ENCODE measurements around the gene TEX54.
"Not testable (repeated sequence)": the region's sequence is repeated elsewhere in the genome, so short reads cannot be mapped to it uniquely, and the experiment has no call there.

The TEX54 gene

GRCh38 chr11:62830904-62831519 is 1.6 kb downstream of the TEX54 start:
- no peak for DNase-seq

DNA sequence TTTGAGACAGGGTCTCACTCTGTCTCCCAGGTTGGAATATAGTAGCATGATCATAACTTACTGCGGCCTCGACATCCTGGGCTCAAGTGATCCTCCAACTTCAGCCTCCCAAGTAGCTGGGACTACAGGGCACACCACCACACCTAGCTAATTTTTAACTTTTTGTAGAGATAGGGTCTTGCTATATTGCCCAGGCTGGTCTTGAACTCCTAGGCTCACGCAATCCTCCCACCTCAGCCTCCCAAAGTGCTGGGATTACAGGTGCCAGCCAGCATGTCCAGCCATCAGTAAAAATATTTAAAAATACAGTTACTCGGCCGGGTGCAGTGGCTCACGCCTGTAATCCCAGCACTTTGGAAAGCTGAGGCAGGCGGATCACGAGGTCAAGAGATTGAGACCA is 4.5 kb downstream of the TEX54 start:
- DNase-seq: not testable (repeated sequence)

DNA sequence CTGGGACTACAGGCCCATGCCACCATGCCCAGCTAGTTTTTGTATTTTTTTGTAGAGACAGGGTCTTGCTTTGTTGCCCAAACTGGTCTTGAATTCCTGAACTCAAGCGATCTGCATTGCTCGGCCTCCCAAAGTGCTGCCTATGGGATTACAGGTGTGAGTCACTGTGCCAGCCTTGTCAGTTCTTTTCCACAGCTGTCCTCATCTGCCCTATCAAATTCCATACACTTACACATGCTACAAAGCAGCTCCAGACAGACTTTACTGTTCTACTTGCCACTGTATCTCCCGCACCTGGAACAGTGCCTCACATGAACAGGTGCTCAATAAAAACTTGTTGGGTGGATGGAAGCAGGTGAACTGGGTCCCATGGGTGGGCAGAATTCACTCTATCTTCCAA is 9.0 kb downstream of the TEX54 start:
- DNase-seq: no peak

DNA sequence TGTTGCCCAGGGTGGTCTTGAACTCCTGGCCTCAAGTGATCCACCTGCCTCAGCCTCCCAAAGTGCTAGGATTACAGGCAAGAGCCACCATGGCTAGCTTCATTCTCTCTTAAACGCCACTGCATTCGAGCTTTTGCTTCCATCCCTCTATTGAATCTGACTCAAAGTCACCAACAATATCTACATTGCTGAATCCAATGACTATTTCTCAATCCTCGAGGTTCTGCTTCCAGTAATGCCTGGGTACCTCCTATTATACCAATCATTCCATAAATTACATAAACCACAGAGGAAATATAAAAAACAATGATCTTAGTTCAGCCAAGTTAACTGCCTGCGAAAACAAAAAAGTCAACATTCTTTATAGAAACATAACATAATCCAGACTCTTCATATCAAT is 15.5 kb downstream of the TEX54 start:
- DNase-seq: no peak

- no peak for DNase-seq
These were observed 16.1 kb downstream of the TEX54 start for GRCh38 chr11:62816557-62816956.

- DNase-seq: no peak
These were observed 21.0 kb downstream of the TEX54 start for GRCh38 chr11:62811659-62812058.

- DNase-seq: no peak
These were observed 21.9 kb downstream of the TEX54 start for GRCh38 chr11:62810748-62811147.

- DNase-seq: no peak
These were observed 26.0 kb downstream of the TEX54 start for GRCh38 chr11:62806611-62807121.

- DNase-seq: peak; percentile 68
These were observed 26.6 kb downstream of the TEX54 start for GRCh38 chr11:62805961-62806441.

- peak; percentile 98 for DNase-seq
These were observed 27.4 kb downstream of the TEX54 start, which contains the start of gene NXF1 for GRCh38 chr11:62805076-62805892. Gene NXF1, minus strand, starts transcription at chr11:62805440. Its CDS starts 84 bp downstream, at chr11:62805356.

GRCh38 chr11:62804310-62805075 is 28.1 kb downstream of the TEX54 start:
- no peak for DNase-seq

DNA sequence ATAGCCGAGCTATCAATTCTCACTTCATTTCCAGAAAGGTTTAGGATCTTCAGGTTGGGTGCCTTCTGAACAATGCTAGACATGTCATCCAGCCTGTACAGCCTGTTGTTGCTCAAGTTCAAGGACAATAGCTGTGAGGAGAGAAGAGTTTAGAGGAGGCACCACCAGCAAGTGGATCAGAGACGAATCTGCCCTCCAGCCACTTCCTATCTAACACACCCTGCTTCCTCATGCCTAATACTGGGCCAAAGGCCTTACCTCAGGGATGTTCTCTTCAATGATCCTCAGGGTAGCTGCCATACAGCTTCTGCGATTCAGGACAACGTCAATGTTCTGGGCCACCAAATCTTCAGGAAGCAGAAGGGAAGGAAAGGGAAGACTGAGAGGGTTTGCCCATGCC is 31.6 kb downstream of the TEX54 start:
- no peak for DNase-seq

GRCh38 chr11:62799486-62799885 is 33.2 kb downstream of the TEX54 start:
- DNase-seq: no peak

GRCh38 chr11:62796281-62796680 is 36.4 kb downstream of the TEX54 start:
- DNase-seq: no peak

DNA sequence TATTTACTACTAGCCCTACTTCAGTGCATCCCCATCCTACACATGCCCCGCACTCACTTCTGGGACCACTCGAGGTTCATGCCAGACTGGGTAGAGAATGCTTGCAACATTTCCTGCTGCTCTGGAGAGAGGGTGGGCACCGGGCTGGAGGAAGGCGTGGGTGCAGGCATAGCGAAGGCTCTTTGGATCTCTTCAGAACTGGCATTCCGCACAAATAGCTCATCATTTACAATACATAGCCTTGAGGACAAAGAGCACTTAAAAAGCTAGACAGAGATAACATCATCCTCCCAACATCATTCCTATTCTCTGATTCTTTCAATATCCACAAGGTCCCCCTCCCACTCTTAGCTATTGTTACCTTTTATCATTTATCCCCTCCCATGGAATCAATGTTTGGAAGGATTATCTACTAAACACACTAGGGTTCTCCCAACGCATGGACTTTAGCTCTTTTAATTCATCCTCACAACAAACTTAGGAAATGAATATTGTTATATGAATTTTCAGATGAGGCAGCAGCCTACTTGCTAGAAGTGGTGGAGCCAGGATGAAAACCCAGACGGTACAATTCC is 38.4 kb downstream of the TEX54 start:
- DNase-seq: no peak

DNA sequence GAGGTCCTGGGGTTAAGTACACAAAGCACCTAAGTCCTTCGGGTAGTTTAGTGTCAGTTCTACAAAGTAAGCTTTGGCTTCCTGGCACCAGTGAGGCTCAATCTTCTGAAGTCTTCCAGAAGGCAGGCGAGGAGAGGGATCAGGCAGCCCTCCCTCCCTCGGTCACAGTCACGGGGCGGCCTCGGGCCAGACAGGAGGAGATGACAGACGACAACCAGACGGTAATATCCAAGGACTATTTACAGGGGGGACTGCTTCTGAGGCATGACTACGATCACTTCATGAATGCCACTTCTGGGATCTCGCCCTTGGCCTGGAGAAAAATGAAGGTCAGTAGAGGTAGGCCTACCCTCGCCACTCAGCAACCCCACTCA is 40.5 kb downstream of the TEX54 start:
- DNase-seq: no peak

DNA sequence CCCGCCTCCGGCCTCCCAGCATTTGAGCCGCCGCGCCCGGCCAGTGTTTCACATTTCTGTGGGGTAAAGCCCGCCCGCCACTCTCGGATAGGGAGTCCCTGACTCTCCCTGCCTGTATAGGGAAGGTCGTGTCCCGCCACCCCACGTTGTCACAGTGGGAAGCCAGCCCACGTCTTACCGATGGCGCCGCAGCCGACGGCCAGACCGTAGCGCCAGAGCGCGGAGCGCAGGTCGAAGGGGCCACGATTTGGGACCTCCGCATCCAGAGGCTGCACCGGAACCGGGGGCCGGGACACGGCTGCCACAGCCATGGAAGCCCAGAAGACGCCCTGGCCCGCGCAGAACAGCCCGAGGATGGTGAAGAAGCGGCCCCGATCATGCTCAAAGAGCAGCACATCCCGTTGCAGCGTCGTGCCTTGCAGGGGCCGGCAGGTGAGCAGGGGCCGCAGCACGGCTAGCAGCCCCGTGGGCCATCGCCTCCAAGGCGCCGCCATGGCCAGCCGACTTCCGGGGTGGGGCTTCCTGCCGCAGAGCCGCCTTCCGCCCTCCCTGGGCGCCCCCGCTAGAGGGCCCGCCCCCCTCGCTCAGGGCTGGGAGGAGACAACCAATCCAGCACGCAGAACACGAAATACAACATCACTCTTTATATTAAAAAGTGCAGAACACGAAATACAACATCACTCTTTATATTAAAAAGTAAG is 41.0 kb downstream of the TEX54 start, which contains the start of gene TMEM223:
TSS of gene TMEM223 (minus strand) at position 506 of the 701 bp plus-strand sequence. CDS start at position 494, 12 bp downstream.
- DNase-seq: peak; percentile 97

DNA sequence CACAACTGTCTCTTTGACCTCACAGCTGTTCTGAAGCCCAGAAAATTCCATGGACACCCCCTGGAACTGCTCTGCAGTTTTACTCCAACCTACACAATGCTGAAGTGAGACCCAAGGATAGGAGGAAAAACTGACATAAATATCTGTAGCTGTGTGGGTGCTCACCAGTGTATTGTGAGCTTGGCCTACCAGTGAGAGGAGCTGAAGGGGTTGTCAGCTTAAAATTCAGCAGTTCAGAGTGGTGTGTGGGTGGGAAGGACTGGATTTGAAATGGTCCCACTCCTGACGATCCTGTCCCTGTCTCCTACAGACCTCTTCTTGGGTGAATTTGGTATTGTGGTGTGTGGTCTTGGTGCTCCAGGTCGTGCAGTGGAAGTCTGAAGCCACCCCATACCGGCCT is 43.1 kb downstream of the TEX54 start:
- DNase-seq: no peak

DNA sequence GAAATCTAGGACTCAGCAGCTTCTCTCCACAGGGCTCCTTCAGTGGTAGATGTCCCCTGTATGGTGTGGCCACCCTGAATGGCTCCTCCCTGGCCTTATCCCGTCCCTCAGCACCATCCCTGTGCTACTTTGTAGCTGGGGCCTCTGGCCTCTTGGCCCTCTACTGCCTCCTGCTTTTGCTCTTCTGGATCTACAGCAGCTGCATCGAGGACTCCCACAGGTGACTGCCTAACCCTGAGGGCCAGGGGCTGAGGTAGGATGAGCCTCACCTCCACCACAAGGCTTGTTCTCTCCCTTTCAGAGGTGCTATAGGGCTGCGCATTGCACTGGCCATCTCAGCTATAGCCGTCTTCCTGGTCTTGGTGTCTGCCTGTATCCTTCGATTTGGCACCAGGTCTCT is 43.6 kb downstream of the TEX54 start:
- no peak for DNase-seq

- DNase-seq: peak; percentile 98
These were observed 45.5 kb downstream of the TEX54 start, which contains the start of gene TMEM179B for GRCh38 chr11:62787005-62787759. Gene TMEM179B, plus strand, starts transcription at chr11:62787402. Its CDS starts 30 bp downstream, at chr11:62787432.

- DNase-seq: peak; percentile 95
These were observed 46.2 kb downstream of the TEX54 start for GRCh38 chr11:62786318-62787004.
